Astrocyte of the cerebellum (primary cell): Measurements from ENCODE around the gene ARMS2.

Source experiments
- DNase-seq: peaks from one replicate; pipeline ENCODE4 v3.0.0-alpha.2; 2011; ENCODE audit warnings: low read depth
- H3K4me3 ChIP-seq: 2 replicates; pipeline ENCODE4 v1.5.1; 2011; ENCODE audit warnings: mild to moderate bottlenecking, low read depth, low read length, moderate library complexity
- CTCF ChIP-seq: IDR thresholded peaks from 2 replicates; pipeline ENCODE4 v1.5.1; 2012; ENCODE audit warnings: low read length, low read depth, moderate library complexity, mild to moderate bottlenecking; ENCODE audit errors: missing control alignments
- in situ Hi-C: cut with HindIII; loops from 2 replicates; pipeline ENCODE4 v1.10.0; 2017; ENCODE audit warnings: low sequenced_read_pairs

The ARMS2 gene

GRCh38 chr10:122420624-122421007 lies 33.8 kb upstream of the ARMS2 start:
- TF ChIP-seq CTCF, result no peak
- in situ Hi-C loops, result no loop called here
- H3K4me3 ChIP-seq, result no peak overlapping the region

GRCh38 chr10:122421054-122421625 lies 33.3 kb upstream of the ARMS2 start:
- no peak overlapping the region for H3K4me3 ChIP-seq
- in situ Hi-C loops, result no loop called here
- no peak for DNase-seq
- TF ChIP-seq CTCF, result no peak

More at GRCh38 chr10:122420624-122421007, 33.8 kb upstream of the ARMS2 start:
- DNase-seq, result no peak

- in situ Hi-C loops, result no loop called here
- H3K4me3 ChIP-seq, result no peak overlapping the region
- no peak for DNase-seq
- TF ChIP-seq CTCF, result no peak
Observed at GRCh38 chr10:122421742-122422141, 32.7 kb upstream of the ARMS2 start.

GRCh38 chr10:122422266-122422989 lies 32.0 kb upstream of the ARMS2 start:
- TF ChIP-seq CTCF, result no peak
- no peak for DNase-seq
- no peak overlapping the region for H3K4me3 ChIP-seq
- in situ Hi-C loops, result no loop called here

GRCh38 chr10:122424059-122424458 lies 30.4 kb upstream of the ARMS2 start:
- DNase-seq, result no peak
- TF ChIP-seq CTCF, result no peak
- no peak overlapping the region for H3K4me3 ChIP-seq
- in situ Hi-C loops, result no loop called here

GRCh38 chr10:122426829-122427228 lies 27.6 kb upstream of the ARMS2 start:
- no peak for TF ChIP-seq CTCF
- in situ Hi-C loops, result loop anchor here (25.0 kb wide), 1 partner anchor 265 kb away; no protein-coding TSS in a partner anchor
- no peak overlapping the region for H3K4me3 ChIP-seq
- no peak for DNase-seq
